ENCODE results near the gene COQ4.

COQ4 gene

GRCh38 chr9:128297221-128297773 is 25.3 kb upstream of the COQ4 start:
- H2BK120ac ChIP-seq (ENCODE audit: low read depth, low read length) = no peak overlapping the region
- DNase-seq = no peak
- no peak overlapping the region for H3K27ac ChIP-seq (ENCODE audit: low read depth, low read length)
- H4K5ac ChIP-seq (ENCODE audit: low read length) = no peak overlapping the region
- no peak overlapping the region for H2BK5ac ChIP-seq (ENCODE audit: low read length)
- no peak overlapping the region for H3K4me3 ChIP-seq (ENCODE audit: low read length)
- WGBS (ENCODE audit: extremely low coverage, insufficient coverage, low lambda C conversion rate) = no CpG with 5 or more reads among the region's 2 CpGs
- no peak overlapping the region for H3K18ac ChIP-seq (ENCODE audit: low read length)
- H3K27me3 ChIP-seq (ENCODE audit: insufficient read depth, low read length, poor library complexity) = no peaks in the 10 kb centered on the region
- no peak overlapping the region for H3K56ac ChIP-seq (ENCODE audit: low read length)
- H3K23ac ChIP-seq (ENCODE audit: low read length) = peak overlapping the region; percentile 9
- H2BK15ac ChIP-seq (replicated peaks; ENCODE audit: low read depth) = no peak overlapping the region
- no peak overlapping the region for H3K4me2 ChIP-seq (ENCODE audit: low read length)
- H3K4me1 ChIP-seq (ENCODE audit: control insufficient read depth, low read depth, low read length) = no peaks in the 10 kb centered on the region
- no peak overlapping the region for H4K8ac ChIP-seq (ENCODE audit: low read depth, low read length)
- no peaks in the 10 kb centered on the region for H3K79me2 ChIP-seq (ENCODE audit: control insufficient read depth, insufficient read depth, low read length)
- no peak overlapping the region for H2AK5ac ChIP-seq (ENCODE audit: low read length)
- H3K4ac ChIP-seq (ENCODE audit: low read depth, low read length) = no peak overlapping the region
- no peak overlapping the region for H3K9ac ChIP-seq (ENCODE audit: low read length)
- H3K36me3 ChIP-seq (ENCODE audit: control insufficient read depth, insufficient read depth, low read length) = no peaks in the 10 kb centered on the region
- H3K79me1 ChIP-seq (ENCODE audit: low read length) = no peaks in the 10 kb centered on the region

GRCh38 chr9:128298535-128299482 is 23.8 kb upstream of the COQ4 start:
- no CpG with 5 or more reads among the region's 20 CpGs for WGBS (ENCODE audit: extremely low coverage, insufficient coverage, low lambda C conversion rate)
- H2AK5ac ChIP-seq (ENCODE audit: low read length) = no peak overlapping the region
- H3K56ac ChIP-seq (ENCODE audit: low read length) = no peak overlapping the region
- H3K36me3 ChIP-seq (ENCODE audit: control insufficient read depth, insufficient read depth, low read length) = no peaks in the 10 kb centered on the region
- H4K8ac ChIP-seq (ENCODE audit: low read depth, low read length) = no peak overlapping the region
- H3K9ac ChIP-seq (ENCODE audit: low read length) = no peak overlapping the region
- H2BK5ac ChIP-seq (ENCODE audit: low read length) = no peak overlapping the region
- H4K5ac ChIP-seq (ENCODE audit: low read length) = no peak overlapping the region
- no peaks in the 10 kb centered on the region for H3K79me1 ChIP-seq (ENCODE audit: low read length)
- H3K27me3 ChIP-seq (ENCODE audit: insufficient read depth, low read length, poor library complexity) = no peaks in the 10 kb centered on the region
- H3K4me2 ChIP-seq (ENCODE audit: low read length) = no peak overlapping the region
- H3K4me1 ChIP-seq (ENCODE audit: control insufficient read depth, low read depth, low read length) = no peaks in the 10 kb centered on the region
- H3K18ac ChIP-seq (ENCODE audit: low read length) = no peak overlapping the region
- no peak overlapping the region for H3K4ac ChIP-seq (ENCODE audit: low read depth, low read length)
- H3K79me2 ChIP-seq (ENCODE audit: control insufficient read depth, insufficient read depth, low read length) = no peaks in the 10 kb centered on the region
- H3K23ac ChIP-seq (ENCODE audit: low read length) = no peak overlapping the region
- no peak overlapping the region for H3K27ac ChIP-seq (ENCODE audit: low read depth, low read length)
- no peak overlapping the region for H2BK15ac ChIP-seq (replicated peaks; ENCODE audit: low read depth)
- no peak for DNase-seq
- H2BK120ac ChIP-seq (ENCODE audit: low read depth, low read length) = no peak overlapping the region
- no peak overlapping the region for H3K4me3 ChIP-seq (ENCODE audit: low read length)

DNA sequence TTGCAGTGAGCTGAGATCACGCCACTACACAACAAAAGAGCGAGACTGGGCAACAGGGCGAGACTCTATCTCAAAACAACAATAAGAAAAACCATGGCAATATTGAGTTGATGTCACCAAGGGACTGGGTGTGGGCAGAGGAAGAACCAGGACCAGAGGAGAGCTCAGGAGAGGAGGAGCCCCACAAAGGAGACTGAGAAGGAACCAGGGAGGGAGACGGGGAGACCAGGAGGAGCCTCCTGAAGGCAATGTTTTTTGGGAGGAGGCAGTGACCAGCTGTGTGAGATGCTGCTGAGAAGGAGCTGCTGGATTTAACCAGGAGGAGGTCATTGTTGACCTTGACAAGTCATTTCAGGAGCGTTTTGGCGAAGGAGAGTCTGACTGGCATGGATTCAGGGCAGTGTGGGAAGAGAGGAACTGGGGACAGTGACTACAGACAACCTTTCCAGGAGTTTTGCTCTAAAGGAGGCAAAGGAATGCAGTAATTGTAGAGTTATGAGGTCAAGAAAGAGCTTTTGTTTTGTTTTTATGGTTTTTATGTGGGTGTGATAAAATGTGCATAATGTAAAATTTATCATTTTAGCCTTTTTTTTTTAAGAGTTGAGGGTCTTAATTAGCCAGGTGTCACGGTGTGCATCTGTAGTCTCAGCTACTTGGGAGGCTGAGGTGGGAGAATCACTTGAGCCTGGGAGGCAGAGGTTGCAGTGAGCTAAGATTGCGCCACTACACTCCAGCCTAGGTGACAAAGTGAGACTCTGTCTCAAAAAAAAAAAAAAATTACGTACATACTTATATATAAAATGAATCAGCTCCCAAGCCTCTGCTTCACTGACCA is 18.3 kb upstream of the COQ4 start:
- Histone ChIP-seq H3K79me2 (ENCODE audit: control insufficient read depth, insufficient read depth, low read length) (no peaks in the 10 kb centered on the region), H3K79me1 (ENCODE audit: low read length) (no peaks in the 10 kb centered on the region), H3K36me3 (ENCODE audit: control insufficient read depth, insufficient read depth, low read length) (no peaks in the 10 kb centered on the region), H3K4ac (ENCODE audit: low read depth, low read length) (no peak overlapping the region), H4K5ac (ENCODE audit: low read length) (no peak overlapping the region), H3K4me1 (ENCODE audit: control insufficient read depth, low read depth, low read length) (no peaks in the 10 kb centered on the region), H3K4me2 (ENCODE audit: low read length) (no peak overlapping the region), H3K27me3 (ENCODE audit: insufficient read depth, low read length, poor library complexity) (no peaks in the 10 kb centered on the region), H3K56ac (ENCODE audit: low read length) (no peak overlapping the region), H2BK5ac (ENCODE audit: low read length) (no peak overlapping the region), H3K4me3 (ENCODE audit: low read length) (no peak overlapping the region), H3K23ac (ENCODE audit: low read length) (no peak overlapping the region), H3K27ac (ENCODE audit: low read depth, low read length) (no peak overlapping the region), H2BK15ac (replicated peaks; ENCODE audit: low read depth) (no peak overlapping the region), H3K9ac (ENCODE audit: low read length) (no peak overlapping the region), H2AK5ac (ENCODE audit: low read length) (no peak overlapping the region), H3K18ac (ENCODE audit: low read length) (no peak overlapping the region), H2BK120ac (ENCODE audit: low read depth, low read length) (no peak overlapping the region), H4K8ac (ENCODE audit: low read depth, low read length) (no peak overlapping the region)
- WGBS (ENCODE audit: extremely low coverage, insufficient coverage, low lambda C conversion rate) = no CpG with 5 or more reads among the region's 9 CpGs
- no peak for DNase-seq

- no CpG with 5 or more reads among the region's 5 CpGs for WGBS (ENCODE audit: extremely low coverage, insufficient coverage, low lambda C conversion rate)
- H3K27ac ChIP-seq (ENCODE audit: low read depth, low read length) = no peak overlapping the region
- H3K4ac ChIP-seq (ENCODE audit: low read depth, low read length) = no peak overlapping the region
- no peak overlapping the region for H3K4me3 ChIP-seq (ENCODE audit: low read length)
- peaks cover 3% of the 10 kb centered on the region for H3K36me3 ChIP-seq (ENCODE audit: control insufficient read depth, insufficient read depth, low read length)
- no peaks in the 10 kb centered on the region for H3K27me3 ChIP-seq (ENCODE audit: insufficient read depth, low read length, poor library complexity)
- no peak overlapping the region for H2BK120ac ChIP-seq (ENCODE audit: low read depth, low read length)
- no peak overlapping the region for H3K23ac ChIP-seq (ENCODE audit: low read length)
- H4K5ac ChIP-seq (ENCODE audit: low read length) = no peak overlapping the region
- H3K4me2 ChIP-seq (ENCODE audit: low read length) = no peak overlapping the region
- H3K4me1 ChIP-seq (ENCODE audit: control insufficient read depth, low read depth, low read length) = no peaks in the 10 kb centered on the region
- H3K79me1 ChIP-seq (ENCODE audit: low read length) = no peaks in the 10 kb centered on the region
- no peak overlapping the region for H3K18ac ChIP-seq (ENCODE audit: low read length)
- H3K9ac ChIP-seq (ENCODE audit: low read length) = no peak overlapping the region
- no peak overlapping the region for H2BK5ac ChIP-seq (ENCODE audit: low read length)
- H3K79me2 ChIP-seq (ENCODE audit: control insufficient read depth, insufficient read depth, low read length) = no peaks in the 10 kb centered on the region
- no peak overlapping the region for H4K8ac ChIP-seq (ENCODE audit: low read depth, low read length)
- H3K56ac ChIP-seq (ENCODE audit: low read length) = no peak overlapping the region
- no peak for DNase-seq
- H2BK15ac ChIP-seq (replicated peaks; ENCODE audit: low read depth) = no peak overlapping the region
- no peak overlapping the region for H2AK5ac ChIP-seq (ENCODE audit: low read length)
Measured at GRCh38 chr9:128304971-128305288, 17.7 kb upstream of the COQ4 start.

GRCh38 chr9:128309551-128309950 is 13.1 kb upstream of the COQ4 start:
- Histone ChIP-seq H3K27me3 (ENCODE audit: insufficient read depth, low read length, poor library complexity) (no peaks in the 10 kb centered on the region), H4K8ac (ENCODE audit: low read depth, low read length) (no peak overlapping the region), H2AK5ac (ENCODE audit: low read length) (no peak overlapping the region)

More at GRCh38 chr9:128309551-128309950, 13.1 kb upstream of the COQ4 start:
- Histone ChIP-seq H3K56ac (ENCODE audit: low read length) (no peak overlapping the region), H3K18ac (ENCODE audit: low read length) (no peak overlapping the region), H3K36me3 (ENCODE audit: control insufficient read depth, insufficient read depth, low read length) (peaks cover 4% of the 10 kb centered on the region), H2BK120ac (ENCODE audit: low read depth, low read length) (no peak overlapping the region), H3K9ac (ENCODE audit: low read length) (no peak overlapping the region), H3K4me2 (ENCODE audit: low read length) (no peak overlapping the region), H3K4me3 (ENCODE audit: low read length) (no peak overlapping the region), H3K27ac (ENCODE audit: low read depth, low read length) (no peak overlapping the region), H2BK5ac (ENCODE audit: low read length) (no peak overlapping the region), H3K79me1 (ENCODE audit: low read length) (no peaks in the 10 kb centered on the region), H4K5ac (ENCODE audit: low read length) (no peak overlapping the region), H3K4me1 (ENCODE audit: control insufficient read depth, low read depth, low read length) (no peaks in the 10 kb centered on the region), H3K23ac (ENCODE audit: low read length) (no peak overlapping the region), H3K4ac (ENCODE audit: low read depth, low read length) (no peak overlapping the region), H3K79me2 (ENCODE audit: control insufficient read depth, insufficient read depth, low read length) (no peaks in the 10 kb centered on the region), H2BK15ac (replicated peaks; ENCODE audit: low read depth) (no peak overlapping the region)
- WGBS (ENCODE audit: extremely low coverage, insufficient coverage, low lambda C conversion rate) = no CpG with 5 or more reads among the region's 16 CpGs
- no peak for DNase-seq

Data from mesendoderm (in vitro differentiated cells).